Glomerular visceral epithelial cell (primary cell): ENCODE results near the gene MGAT4B.

Experiments
- DNase-seq: peaks from one replicate; pipeline ENCODE4 v3.0.0-alpha.2; 2016; ENCODE audit errors: extremely low spot score

Gene MGAT4B

DNA sequence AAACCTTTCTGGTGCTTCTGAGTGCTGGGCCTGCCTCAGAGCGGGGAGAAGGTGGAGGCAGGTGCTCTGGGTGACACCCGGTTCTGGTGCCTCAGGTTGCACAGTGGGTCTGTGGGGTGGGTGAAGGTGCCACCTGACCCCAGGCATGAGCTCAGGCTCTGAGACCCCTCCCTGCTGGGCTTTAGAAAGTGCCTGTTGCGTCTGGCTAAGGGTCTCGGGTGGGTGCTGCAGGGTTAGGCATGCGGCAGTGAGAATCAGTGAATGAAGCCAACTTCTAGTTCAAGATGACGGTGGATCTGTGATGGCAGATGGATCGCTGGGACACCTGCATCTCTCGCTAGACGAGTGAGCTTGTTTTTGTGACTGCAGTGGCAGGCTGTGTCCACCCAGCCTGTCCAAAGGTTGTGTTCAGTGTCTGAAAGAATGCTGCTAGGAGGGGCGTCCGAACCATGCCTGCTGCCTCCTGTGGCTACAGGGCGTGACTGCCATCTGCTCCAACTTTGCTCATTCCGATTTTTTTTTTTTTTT, 19.1 kb upstream of the MGAT4B start:
- no peak for DNase-seq

DNA sequence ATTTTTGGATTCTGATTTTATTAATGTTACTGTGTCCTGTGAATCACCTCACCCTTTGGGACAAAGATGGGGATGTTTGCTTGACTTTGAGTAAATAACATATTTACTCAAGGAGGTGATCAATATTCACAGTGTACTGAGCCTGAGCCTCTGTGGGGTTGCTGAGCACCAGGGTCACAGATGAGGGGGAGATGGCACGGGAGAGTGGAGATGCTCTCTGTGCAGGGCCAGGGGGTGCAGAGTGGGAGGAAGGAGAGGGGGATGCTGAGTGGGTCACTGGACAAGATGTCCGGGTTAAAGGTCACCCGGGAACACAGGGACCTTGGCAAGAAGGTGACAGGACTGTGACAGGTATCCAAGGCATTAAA, 18.1 kb upstream of the MGAT4B start:
- DNase-seq, result no peak

DNA sequence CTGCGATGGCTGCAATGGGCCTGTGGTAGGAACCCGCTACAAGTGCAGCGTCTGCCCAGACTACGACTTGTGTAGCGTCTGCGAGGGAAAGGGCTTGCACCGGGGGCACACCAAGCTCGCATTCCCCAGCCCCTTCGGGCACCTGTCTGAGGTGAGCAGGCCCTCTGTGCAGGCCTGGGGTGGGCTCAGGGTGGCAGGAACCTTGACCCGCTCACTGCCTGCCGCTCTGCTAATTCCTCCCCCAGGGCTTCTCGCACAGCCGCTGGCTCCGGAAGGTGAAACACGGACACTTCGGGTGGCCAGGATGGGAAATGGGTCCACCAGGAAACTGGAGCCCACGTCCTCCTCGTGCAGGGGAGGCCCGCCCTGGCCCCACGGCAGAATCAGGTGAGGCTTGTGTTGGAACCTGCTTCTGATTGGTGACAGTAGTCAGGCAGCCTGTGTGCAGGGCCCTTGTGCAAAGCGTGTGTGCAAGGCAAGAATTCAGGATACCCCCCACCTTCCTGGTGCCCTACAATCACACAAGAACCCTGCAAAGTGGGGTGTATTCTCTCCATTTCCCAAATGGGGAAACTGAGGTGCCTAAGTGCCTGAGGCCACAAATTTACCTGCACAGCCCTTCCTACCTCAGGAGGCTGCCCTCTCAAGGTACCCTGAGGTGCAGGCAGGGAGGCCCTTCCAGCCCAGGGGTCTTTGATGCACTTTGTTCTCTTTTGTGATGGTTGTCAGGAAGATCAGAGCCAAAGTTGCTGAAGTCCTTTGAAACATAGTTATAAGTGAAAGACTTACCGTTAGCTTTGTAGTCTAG, 17.5 kb upstream of the MGAT4B start:
- no peak for DNase-seq

DNA sequence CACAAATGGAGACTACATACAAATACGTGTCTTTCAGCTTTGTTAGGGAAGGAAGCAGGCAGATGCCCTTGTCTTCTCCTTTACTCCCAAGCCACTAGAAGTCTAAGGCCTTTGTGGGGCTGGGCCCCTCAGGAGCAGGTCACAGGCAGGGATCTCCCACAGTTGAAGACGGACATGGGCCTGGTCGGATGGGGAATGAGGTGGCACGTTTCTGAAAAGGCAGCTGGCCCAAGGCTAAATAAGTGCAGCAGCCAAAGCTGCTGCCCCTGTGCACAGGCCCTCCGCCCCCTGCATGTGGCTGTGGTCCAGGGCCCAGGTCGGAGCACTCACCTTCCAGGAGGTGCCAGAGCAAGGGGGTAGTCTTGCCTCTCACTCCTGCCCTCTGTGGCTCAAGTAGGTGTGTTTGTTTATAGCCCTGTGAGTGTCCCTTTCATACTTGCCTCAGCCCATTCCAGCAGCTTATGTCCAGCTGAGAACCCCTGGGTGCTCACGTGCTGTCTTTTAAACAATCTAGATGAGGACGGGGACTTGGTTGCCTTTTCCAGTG, 15.9 kb upstream of the MGAT4B start:
- no peak for DNase-seq

DNA sequence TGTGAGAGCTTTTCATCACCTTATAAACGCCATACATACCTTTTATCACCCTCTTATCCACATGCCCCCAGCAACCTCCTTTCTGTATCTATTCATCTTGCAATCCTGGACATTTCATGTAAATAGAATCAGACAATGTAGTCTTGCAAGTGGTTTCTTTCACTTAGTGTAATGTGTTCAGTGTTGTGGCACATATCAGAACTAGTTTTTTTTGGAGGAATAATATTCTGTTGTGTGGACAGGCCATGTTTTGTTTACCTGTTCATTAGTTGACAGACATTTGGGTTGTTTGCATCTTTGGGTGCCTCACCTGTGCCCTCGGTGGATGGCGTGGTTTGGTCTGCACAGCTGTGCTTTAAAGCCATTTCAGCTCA, 15.4 kb upstream of the MGAT4B start:
- no peak for DNase-seq

DNA sequence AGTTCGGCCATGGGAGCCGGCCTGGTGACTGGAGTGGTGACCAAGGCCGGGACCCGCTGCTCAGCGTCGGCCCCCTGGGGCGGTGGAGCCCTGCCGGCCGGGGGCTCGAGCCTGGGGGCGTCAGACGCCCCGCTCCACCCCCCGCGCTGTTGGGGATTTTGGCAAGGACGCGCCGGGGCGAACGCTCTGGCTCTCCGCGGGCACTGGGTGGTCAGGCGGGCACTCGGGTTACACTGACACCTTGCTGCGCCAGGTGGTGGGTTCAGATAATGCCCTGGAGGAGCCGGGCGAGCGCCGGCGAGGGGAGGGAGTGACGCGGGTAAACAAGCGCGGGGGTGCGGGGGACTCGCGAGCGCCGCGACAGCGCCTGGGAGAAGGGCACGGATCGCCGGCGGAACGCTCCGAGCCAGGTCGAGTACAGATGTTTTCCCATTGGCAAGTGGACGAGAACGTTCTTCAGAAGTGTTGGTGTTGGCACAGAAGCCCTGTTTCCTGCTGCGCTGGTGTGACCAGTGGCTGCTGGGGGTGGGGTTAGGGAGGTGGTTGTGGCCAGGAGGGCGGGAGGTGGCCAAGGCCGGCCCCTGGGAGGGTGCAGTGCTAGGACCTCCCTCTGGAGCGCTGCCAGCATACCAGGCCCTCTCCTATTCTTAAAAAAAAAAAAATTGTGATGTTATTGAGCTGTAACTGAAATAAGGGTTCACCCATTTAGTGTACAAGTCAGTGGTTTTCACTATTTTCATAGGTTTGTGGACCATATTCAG, 14.8 kb upstream of the MGAT4B start:
- peak; percentile 97 for DNase-seq

DNA sequence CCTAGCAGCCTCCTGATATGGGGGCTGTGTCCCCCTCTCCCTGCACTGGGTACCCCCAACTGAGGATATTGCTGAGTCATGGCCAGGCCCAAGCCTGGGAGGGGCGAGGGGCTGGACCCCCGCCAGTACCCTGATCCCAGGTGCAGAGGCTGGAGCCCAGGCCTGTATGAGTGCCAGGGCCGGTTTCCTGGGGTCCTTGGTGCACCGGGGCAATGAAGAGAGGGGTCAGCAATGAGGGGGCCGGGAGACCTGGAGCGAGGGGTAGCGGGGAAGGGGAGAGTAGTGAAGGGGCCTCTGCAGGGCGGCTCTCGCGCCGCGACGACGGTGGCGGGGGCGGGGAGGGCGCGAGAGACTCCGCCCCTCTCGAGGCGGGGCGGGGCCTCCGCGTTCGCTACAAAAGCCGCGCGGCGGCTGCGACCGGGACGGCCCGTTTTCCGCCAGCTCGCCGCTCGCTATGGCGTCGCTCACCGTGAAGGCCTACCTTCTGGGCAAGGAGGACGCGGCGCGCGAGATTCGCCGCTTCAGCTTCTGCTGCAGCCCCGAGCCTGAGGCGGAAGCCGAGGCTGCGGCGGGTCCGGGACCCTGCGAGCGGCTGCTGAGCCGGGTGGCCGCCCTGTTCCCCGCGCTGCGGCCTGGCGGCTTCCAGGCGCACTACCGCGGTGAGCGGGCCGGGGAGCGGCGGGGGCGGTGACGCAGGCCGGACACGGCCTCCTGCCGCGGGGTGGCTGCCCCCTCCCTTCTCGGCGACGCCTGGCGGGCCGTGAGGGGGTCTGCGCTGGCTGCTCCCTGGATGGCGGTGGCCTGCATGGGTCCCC, 14.0 kb upstream of the MGAT4B start, which contains the start of gene SQSTM1:
Gene SQSTM1 (plus strand): TSS at position 423 of the 815 bp plus-strand sequence. CDS start 32 bp downstream, at position 455.
- peak; percentile 86 for DNase-seq

DNA sequence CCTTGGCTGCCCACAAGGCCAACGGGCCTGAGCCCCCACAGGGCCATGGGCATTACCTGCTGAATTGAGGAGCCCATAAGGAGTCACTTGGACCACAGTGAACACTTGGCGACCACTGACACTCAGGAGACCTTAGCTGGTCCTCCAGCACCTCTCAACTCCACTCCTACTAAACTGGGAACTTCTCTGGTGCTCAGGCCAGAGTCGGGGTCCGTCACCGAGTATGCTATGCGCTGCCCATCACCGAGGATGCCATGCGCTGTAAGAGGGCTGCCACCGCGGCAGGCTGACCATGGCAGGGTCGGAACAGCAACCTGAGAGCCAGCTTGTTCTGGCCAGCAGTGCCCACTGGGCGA, 13.4 kb upstream of the MGAT4B start:
- DNase-seq, result no peak

DNA sequence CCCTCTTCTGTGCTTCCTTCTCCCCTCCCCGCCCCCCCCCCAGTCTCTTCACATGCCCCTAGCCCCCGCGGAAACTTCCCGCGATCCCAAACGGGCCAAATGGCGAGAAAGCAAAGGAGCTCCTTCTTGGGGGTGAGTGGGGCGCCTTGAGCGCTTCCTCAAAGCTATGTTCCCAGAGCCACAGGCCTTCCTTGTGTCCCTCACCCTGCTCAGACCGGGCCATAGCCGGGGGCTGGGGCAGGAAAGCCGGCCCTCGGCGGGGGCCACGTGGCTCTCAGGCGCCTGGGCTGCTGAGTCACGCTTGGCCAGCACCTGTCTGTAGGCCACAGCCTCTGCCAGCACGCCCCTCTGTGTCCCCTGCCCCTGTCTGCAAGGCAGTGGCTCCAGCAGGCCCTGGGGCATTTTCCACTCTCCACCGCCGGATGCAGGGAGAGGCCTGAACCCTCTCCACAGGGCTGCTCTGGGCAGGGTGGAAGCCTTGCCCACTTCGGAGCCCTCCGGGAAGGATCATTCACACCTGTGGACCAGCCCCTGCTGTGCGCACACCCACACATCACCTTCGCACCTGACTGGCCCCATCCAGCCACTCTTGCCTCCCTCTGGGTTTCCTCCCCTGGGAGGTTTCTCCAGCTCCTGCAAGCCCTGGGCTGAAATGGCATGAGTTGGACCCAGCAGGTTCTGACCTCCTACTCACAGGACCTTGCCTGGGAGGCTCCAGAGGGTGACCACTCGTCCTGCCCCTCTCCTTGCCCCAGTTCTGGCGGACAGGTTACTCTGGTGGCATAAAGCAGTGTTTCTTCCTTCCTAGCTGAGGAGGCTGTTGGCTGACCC, 12.8 kb upstream of the MGAT4B start:
- DNase-seq, result peak; percentile 85

DNA sequence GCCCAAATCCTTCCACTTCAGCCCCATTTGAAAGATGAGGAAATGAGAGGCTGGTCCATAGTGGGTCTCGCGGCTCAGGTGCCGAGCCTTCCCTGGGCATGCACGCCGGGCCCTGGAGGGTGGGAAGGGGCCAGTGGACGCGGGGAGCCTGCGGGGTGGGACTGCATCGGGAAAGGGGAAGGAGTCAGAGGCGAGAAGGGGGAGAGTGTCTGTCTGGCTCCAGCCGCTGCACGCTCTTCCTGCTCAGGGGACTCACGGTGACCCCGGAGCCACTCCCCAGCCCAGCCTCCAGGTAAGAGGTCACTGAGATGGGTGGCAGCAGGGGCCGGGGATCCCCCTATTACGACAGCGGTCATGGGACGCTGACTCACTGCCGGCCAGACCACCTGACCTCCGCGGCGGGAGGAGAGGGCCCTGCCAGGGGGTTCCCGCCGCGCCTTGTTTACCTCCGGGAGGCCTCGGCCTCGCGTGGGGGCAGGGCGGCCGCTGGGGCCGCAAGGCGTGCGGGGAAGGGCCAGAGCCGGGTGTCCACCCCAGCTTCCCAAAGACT, 12.2 kb upstream of the MGAT4B start:
- DNase-seq, result peak; percentile 97

DNA sequence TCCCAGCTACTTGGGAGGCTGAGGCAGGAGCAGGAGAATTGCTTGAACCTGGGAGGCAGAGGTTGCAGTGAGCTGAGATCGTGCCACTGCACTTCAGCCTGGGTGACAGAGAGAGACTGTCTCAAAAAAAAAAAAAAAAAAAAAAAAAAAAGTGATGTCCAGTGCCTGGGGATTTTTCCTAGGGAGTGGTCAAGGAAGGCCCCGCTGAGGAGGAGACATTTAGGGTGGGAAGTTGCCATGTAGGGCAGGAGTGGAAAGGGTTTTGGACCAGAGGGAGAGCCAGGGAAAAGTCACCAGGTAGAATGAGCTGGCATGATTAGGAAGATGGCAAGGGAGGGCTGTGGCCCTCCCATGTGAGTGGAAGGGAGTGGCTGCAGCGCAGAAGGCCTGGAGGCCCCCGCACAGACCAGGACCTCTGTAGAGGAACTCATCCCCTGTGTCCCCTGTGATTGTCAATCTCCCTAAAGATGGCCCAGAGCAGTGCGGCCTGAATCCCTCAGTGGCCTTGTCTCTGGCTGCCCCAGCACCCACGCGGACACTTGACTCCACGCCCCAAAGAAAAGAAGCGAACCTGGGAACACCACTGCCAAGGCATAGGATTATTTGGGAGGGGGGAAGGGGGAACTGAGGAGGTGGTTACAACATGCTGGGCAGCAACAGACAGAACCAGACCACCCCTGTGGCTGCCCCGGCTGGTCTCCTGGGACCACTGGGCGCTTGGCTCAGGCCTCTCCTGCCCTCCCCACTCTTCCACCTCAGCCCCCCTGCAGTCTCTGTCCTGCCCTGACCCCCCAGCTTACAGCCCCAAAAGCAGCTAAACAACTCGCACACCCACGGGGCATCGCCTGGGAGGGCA, 11.5 kb upstream of the MGAT4B start:
- DNase-seq, result no peak

DNA sequence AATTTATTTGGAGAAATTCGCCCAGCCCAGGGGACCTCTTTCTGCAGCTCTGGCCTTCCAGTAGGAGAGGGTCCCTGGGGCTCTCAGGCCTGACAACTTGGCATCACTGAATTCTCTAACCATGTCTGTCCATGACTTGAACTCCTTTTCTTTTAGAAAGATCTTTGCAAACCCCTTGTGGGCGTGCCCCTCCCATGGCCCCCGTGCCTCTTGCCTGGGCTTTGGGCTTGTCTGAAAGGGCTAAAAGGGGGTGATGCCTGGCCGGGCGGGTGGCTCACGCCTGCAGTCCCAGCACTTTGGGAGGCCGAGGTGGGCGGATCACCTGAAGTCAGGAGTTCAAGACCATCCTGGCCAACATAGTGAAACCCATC, 10.8 kb upstream of the MGAT4B start:
- no peak for DNase-seq

DNA sequence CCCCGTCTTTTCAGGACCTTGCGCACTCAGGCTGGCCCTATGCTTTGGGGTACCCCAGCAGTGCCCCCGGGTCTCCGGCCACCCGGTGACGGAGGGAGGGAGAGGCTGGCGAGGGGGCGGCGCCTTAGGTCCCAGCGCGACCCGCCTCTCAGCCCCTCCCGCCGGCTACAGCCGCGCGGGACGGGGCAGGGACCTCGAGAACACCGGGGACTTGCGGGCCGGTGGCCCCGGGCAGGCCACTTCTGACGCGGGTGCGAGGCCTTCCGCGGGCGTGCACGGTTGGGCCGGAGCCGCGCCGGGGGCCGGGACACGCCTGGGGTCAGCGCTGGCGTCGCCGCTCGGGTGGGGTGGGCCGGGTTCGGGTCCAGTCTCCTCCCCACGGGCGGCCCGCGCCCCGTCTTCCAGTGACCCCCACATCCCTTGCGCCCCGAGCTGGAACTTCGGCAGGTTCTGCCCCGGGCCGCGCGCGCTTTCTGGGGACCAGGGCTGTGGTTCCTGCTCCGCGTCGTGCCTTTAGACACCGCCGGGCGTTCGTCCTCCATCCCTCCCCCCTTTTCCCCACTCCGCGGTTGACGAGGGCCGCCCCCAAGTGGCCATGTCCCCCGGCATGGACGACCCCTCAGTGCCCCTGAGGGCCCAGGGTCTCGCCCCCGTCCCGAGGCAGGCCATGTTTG, 10.3 kb upstream of the MGAT4B start:
- DNase-seq, result no peak

DNA sequence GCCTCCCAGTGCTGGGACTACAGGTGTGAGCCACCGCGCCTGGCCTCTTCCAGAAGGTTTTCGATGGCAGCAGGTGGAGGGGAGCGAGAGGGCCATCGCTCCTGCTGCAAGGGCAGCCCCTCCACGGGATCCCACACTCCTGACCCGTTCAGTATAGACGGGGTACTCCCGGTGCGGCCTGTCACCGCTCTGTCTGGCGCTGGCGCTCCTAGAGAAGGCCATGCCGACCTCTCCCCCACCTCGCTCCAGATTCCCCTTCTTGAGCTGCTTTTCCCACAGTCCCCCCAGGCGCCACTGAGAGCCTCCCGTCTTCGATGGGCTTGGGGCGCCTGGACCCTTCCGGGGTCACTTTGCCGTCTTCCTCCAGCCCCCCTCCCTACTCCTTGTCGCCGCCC, 9.7 kb upstream of the MGAT4B start:
- no peak for DNase-seq

DNA sequence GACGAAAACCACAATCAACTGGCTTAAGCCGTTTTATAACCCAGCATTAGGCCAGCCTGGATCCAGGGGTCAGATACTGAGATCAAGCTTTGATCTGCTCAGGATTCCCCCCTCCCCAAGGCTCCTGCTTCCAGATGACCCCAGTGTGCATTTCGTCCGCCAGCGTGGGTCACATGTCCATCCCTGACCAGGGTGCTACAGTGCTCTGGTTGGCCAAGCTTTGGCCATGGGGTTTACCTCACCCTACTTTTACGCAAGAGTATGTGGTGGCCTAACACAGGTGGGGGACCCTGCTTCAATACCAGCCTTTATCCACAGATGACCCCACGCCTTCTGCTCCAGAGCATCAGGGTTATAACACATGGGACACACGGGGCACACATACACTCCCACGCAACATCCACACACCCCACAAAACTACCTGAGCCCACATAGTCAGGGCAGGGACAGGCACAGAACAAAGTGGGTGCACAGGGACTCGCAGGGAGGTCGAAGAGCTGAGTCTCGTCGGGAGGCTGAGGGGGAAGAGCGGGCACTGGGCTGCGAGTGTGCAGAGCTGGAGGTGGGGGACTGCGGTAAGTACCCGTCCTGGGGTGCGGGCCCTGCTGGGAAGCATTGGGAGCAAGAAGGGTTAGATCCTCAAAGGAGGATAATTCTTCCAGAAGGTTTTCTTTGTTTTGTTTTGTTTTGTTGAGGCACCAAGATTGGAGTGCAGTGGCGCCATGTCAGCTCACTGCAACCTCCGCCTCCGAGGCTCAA, 9.0 kb upstream of the MGAT4B start:
- no peak for DNase-seq

DNA sequence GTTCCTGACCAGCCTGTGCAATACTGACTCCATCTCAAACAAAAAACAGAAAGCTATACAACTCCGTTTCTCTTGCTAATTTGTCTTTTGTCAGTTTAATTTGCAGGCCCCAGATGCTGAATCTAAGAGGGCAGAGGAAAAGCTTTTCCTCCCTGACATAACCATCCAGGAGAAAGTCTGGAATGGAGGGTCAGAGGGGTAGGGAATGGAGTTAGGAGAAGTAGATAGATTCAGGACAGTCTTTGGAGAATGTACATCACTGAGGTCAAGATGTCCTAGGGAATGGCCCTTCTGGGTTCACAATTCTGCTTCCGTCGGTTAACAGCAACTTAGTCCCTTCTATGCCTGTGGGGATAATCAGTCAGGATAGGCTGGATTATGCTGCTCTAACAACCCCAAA, 7.4 kb upstream of the MGAT4B start:
- DNase-seq, result no peak

DNA sequence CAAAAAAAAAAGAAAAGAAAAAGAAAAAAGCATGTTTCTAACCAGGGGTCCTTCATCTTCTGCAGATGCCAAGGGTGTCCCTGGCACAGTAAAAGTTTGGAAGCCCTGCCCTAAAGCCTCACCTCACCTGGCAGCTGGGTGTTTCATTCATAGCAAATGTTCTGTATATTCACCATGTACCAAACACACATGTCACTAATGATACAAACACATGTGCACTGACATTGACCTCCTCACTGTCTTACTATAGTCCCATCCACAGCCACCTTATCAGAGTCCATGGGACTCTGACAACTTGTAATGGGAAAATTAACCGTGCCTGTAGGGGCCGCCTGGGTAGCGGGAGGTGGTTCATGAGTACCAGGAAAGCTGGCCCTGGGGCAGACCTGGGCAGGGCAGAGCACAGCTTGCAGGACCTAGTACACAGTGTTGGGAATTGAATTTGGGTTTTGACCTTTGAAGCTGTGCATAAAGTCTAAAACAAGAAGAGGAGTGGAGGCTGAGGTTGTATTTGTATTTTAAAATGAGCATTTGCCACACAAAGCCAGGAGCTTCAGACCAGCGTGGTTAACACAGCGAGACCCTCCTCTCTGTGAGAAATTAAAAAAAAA, 6.4 kb upstream of the MGAT4B start:
- no peak for DNase-seq
